PC-9 (cell line): ENCODE measurements around the gene SUGCT. TPM values are rescaled to one million over a fixed set of nuclear protein-coding genes. Genes with fewer than 3 reads are reported as not detected.

ENCODE experiments used
- BruUV-seq: library from RNA; stranded (reverse); fragments of 400-500 nt; replicated peaks from 2 replicates; lab custom pipeline; 2021; lab: Mats Ljungman, UMichigan
- CTCF ChIA-PET: fragments of 300-600 bp; sonication (Branson Sonifier 250); formaldehyde crosslinking; loops from one replicate; lab custom pipeline; 2022; ENCODE audit warnings: antibody characterized with exemption; lab: Charles Lee
- POLR2A ChIA-PET: fragments of 300-600 bp; sonication (Branson Sonifier 250); formaldehyde crosslinking; loops from one replicate; lab custom pipeline; 2022; ENCODE audit warnings: antibody characterized with exemption; ENCODE audit not compliant: unreplicated experiment; lab: Charles Lee
- DNase-seq, 2 experiments: peaks; one replicate each; pipeline versions ENCODE4 v3.0.0 to v3.0.0-alpha.2; 2015 to 2022; ENCODE audit warnings: mixed read lengths in 1 of 2
- H2AFZ ChIP-seq: fragments of 200-600 bp; sonication (generic); 2 replicates; pipeline ENCODE4 v1.8.1; 2017; ENCODE audit warnings: antibody characterized with exemption
- H3F3A ChIP-seq: fragments of 200-600 bp; sonication (generic); 2 replicates; pipeline ENCODE4 v1.8.1; 2017; ENCODE audit warnings: antibody characterized with exemption, mild to moderate bottlenecking, low read depth; ENCODE audit not compliant: insufficient read depth
- H3K27ac ChIP-seq: fragments of 200-600 bp; sonication (generic); 2 replicates; pipeline ENCODE4 v1.6.1; 2016; ENCODE audit warnings: mixed run types
- H3K27me3 ChIP-seq: fragments of 200-600 bp; sonication (generic); 2 replicates; pipeline ENCODE4 v1.6.1; 2016; ENCODE audit warnings: low read depth, mixed run types; ENCODE audit not compliant: insufficient read depth
- H3K36me3 ChIP-seq: fragments of 200-600 bp; sonication (generic); 2 replicates; pipeline ENCODE4 v1.6.1; 2016; ENCODE audit warnings: low read depth, mixed run types
- H3K4me1 ChIP-seq: fragments of 200-600 bp; sonication (generic); replicated peaks from 2 replicates; pipeline ENCODE4 v1.6.1; 2016; ENCODE audit warnings: mixed run types; ENCODE audit not compliant: insufficient read depth
- H3K4me2 ChIP-seq: fragments of 200-600 bp; sonication (generic); 2 replicates; pipeline ENCODE4 v1.6.1; 2017; ENCODE audit warnings: mixed run types
- H3K4me3 ChIP-seq: fragments of 200-600 bp; sonication (generic); 2 replicates; pipeline ENCODE4 v1.6.1; 2016; ENCODE audit warnings: mixed run types
- H3K79me2 ChIP-seq: fragments of 200-600 bp; sonication (generic); 2 replicates; pipeline ENCODE4 v1.6.1; 2017; ENCODE audit warnings: low read depth, mixed run types
- H3K9me2 ChIP-seq: fragments of 200-600 bp; sonication (generic); 2 replicates; pipeline ENCODE4 v1.8.1; 2017; ENCODE audit warnings: mild to moderate bottlenecking; ENCODE audit not compliant: insufficient read depth
- H3K9me3 ChIP-seq: fragments of 200-600 bp; sonication (generic); 2 replicates; pipeline ENCODE4 v1.8.1; 2016; ENCODE audit warnings: low read depth; ENCODE audit not compliant: insufficient read depth
- H4K20me1 ChIP-seq: fragments of 200-600 bp; sonication (generic); 2 replicates; pipeline ENCODE4 v1.8.1; 2017; ENCODE audit not compliant: insufficient read depth
- CTCF ChIP-seq: fragments of 200-600 bp; sonication (generic); conservative IDR thresholded peaks from 2 replicates; pipeline ENCODE4 v1.6.1; 2017; ENCODE audit warnings: mixed run types, antibody characterized with exemption, mild to moderate bottlenecking, moderate library complexity
- EZH2 ChIP-seq: fragments of 200-600 bp; sonication (generic); IDR thresholded peaks from 2 replicates; pipeline ENCODE4 v1.8.0; 2017; ENCODE audit warnings: antibody characterized with exemption, low read depth
- intact Hi-C: fragments of 100-400 bp; cut with micrococcal nuclease; formaldehyde crosslinking; loops from one replicate; pipeline ENCODE4 v1.10.0; 2022; ENCODE audit not compliant: unreplicated experiment
- total RNA-seq: library from RNA; stranded (reverse); gene quantifications from 2 replicates; pipeline ENCODE4 v1.2.3, GENCODE V29; 2021

Gene SUGCT
- total RNA-seq, 1 experiment from 2014 or later: 3.5 TPM

DNA sequence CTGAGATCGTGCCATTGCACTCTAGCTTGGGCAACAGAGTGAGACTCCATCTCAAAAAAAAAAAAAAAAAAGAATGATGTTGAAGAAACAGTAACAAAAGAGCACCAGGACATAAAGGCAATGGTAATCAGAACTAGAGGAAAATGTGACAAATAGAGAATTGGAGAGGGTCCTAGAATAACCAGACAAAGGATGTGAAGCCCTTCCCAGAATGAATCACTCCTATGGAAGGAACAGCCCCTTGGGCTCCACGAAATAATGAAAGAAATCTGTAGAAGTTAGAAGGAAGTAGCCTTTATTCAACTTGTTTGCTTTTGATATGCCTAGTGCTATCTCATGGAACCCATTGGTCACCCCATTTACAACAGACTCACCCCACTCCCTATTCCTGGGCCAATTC, 169.2 kb downstream of the SUGCT start:
- Histone ChIP-seq H2AFZ (no peak overlapping the region; the same call in 1 of the 2 replicates), H3K4me1 (no peaks in the 10 kb centered on the region), H4K20me1 (no peaks in the 10 kb centered on the region), H3K4me3 (no peak overlapping the region), H3K4me2 (no peak overlapping the region), H3F3A (no peaks in the 10 kb centered on the region), H3K79me2 (no peaks in the 10 kb centered on the region), H3K27me3 (no peaks in the 10 kb centered on the region), H3K9me3 (no peaks in the 10 kb centered on the region), H3K27ac (no peak overlapping the region), H3K36me3 (no peaks in the 10 kb centered on the region), H3K9me2 (no peaks in the 10 kb centered on the region)
- POLR2A ChIA-PET: no interaction called here
- intact Hi-C loops: no loop called here
- TF ChIP-seq EZH2 (no peak), CTCF (no peak)
- no TSS peak for BruUV-seq
- DNase-seq: no peak
- CTCF ChIA-PET: no interaction called here

- POLR2A ChIA-PET: no interaction called here
- no peaks in the 10 kb centered on the region for H3K9me2 ChIP-seq
- H3K79me2 ChIP-seq: no peaks in the 10 kb centered on the region
- H3K36me3 ChIP-seq: no peaks in the 10 kb centered on the region
- no peak overlapping the region for H2AFZ ChIP-seq
- no peak overlapping the region for H3K4me2 ChIP-seq
- H3F3A ChIP-seq: no peaks in the 10 kb centered on the region
- H4K20me1 ChIP-seq: no peaks in the 10 kb centered on the region
- H3K27me3 ChIP-seq: no peaks in the 10 kb centered on the region
- no peaks in the 10 kb centered on the region for H3K4me1 ChIP-seq
- BruUV-seq: no TSS peak
- no peaks in the 10 kb centered on the region for H3K9me3 ChIP-seq
- H3K4me3 ChIP-seq: no peak overlapping the region
- H3K27ac ChIP-seq: no peak overlapping the region
- DNase-seq: no peak
- CTCF ChIA-PET: no interaction called here
- intact Hi-C loops: no loop called here
- TF ChIP-seq CTCF (no peak), EZH2 (no peak)
These were observed 170.4 kb downstream of the SUGCT start for GRCh38 chr7:40305229-40305628.

- Histone ChIP-seq H2AFZ (no peak overlapping the region), H3F3A (no peaks in the 10 kb centered on the region), H3K36me3 (no peaks in the 10 kb centered on the region), H3K9me3 (no peaks in the 10 kb centered on the region), H3K9me2 (no peaks in the 10 kb centered on the region), H3K27ac (no peak overlapping the region), H3K27me3 (no peaks in the 10 kb centered on the region), H3K4me3 (no peak overlapping the region), H4K20me1 (no peaks in the 10 kb centered on the region), H3K79me2 (no peaks in the 10 kb centered on the region), H3K4me2 (no peak overlapping the region), H3K4me1 (no peaks in the 10 kb centered on the region)
- intact Hi-C loops: no loop called here
- TF ChIP-seq EZH2: no peak
- no peak for TF ChIP-seq CTCF
- ChIA-PET POLR2A (no interaction called here), CTCF (no interaction called here)
- no TSS peak for BruUV-seq
- DNase-seq: no peak
These were observed 171.2 kb downstream of the SUGCT start for GRCh38 chr7:40306025-40306424.
